Activated CD8-positive, alpha-beta memory T cell treated with anti-CD3 and anti-CD28 coated beads, Interleukin-2, amount 50 U/mL, for 24 hours (primary cell): ENCODE measurements around the gene CATSPERB.
"Not testable (repeated sequence)": the region's sequence is repeated elsewhere in the genome, so short reads cannot be mapped to it uniquely, and the experiment has no call there.

Experiments
- DNase-seq: peaks from one replicate; pipeline ENCODE4 v3.0.0-alpha.2; 2020; ENCODE audit errors: extremely low read depth

The CATSPERB gene

DNA sequence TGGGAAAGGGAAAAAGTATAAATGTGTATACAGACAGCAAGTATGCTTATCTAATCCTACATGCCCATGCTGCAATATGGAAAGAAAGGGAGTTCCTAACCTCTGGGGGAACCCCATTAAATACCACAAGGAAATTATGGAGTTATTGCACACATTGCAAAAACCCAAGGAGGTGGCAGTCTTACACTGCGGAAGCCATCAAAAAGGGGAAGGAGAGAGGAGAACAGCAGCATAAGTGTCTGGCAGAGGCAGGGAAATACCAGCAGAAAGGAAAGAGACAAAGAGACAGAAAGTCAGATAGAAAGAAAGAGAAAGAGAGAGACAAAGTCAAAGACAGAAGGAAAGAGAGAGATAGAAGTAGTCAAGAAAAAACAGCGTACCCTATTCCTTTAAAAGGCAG is 64.8 kb downstream of the CATSPERB start:
- not testable (repeated sequence) for DNase-seq

DNA sequence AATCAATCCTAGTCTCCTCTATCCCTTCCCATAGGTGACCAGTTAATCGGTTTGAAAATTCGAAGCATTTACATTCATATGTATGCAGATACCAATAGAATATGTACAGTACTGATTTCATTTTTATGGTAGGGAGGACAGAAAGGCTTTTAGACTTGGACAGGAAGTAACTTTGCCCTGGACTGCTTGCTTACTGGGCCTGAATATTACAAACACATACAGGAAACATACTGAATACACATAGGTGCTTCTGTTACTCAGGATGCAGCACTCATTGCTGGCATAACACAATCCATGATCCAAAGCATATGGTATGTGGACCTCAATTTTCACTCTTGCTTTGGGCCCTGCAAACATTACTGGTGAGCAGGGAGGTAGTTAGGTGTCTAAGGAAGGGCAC is 71.1 kb downstream of the CATSPERB start:
- no peak for DNase-seq

DNA sequence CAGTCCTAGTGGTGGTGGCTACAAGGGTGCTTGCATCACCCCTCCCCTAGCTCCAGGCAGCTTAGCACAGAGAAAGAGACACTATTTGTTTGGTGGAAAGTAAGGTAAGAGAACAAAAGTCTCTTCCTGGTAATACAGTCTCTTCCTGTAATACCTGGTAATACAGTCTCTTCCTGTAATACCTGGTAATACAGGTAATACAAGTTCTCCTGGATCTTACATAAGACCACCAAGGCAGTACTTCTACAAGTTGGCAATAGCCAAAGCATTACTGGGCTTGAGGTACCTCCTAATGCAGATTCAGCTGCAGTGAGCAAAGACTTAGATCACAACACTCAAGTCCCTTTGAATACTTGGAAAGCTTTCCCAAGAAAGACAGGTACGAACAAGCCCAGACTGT is 77.0 kb downstream of the CATSPERB start:
- DNase-seq = no peak

DNA sequence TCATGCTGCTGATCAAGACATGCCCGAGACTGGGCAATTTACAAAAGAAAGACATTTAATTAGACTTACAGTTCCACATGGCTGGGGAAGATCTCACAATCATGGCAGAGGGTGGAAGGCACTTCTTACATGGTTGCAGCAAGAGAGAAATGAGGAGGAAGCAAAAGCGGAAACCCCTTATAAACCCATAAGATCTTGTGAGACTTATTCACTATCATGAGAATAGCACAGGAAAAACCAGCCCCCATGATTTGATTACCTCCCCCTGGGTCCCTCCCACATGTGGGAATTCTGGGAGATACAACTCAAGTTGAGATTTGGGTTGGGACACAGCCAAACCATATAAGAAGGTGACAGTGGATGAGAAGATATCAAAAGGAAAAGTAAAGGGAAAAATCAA is 78.4 kb downstream of the CATSPERB start:
- DNase-seq = no peak

DNA sequence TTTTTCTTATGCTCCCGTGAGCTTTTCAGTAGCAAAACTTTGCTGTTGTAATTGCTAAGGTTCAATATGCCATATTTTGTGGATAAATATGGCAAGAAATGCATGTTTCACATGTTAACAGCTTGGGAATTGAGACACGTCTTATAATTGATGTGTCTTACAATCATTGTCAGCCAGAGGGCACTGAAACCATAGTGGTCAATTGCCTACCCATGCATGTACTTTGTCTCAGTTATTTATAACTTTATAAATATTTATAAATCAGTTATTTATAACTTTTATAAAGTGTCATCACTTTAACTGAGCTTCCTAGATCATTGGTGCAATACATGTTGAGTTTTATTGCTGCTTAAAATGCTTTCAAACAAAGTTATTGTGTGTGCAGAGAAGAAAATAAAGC is 82.0 kb downstream of the CATSPERB start:
- no peak for DNase-seq

DNA sequence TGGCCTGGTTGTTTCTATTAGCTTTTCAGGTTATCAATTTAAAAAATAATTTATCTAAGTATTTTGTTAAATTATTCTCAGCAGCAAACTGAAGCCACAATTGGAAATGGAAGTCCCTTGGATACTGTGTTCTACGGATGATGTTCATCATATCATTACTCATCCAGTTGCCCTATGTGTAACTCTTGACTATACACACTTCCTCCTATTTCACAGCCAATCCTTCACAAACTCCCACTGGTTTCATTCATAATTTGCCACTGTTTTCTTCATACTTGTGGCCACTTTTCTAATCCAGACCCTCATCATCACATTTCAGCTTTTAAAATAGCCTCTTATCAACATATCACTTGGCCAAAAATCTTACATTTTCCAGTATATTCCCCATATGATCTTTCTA is 84.0 kb downstream of the CATSPERB start:
- DNase-seq = no peak

DNA sequence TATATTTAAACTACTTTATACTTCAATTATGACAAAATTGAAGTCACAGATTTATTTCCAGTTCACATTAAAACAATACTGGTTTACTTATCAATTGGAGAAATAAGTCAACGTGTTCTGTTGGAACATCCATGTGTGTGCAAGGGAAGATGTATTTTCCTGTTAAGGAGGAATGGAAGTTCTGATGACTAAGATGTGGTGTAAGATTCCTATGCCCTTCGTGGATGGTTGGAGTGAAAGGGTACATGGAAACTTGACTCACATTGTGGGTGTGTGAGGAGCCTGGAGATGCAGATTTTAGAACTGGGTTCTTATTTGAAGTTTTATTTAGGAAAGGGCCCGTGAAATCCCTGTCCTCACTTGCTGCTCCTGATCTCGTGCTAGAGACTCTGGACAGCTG is 95.3 kb downstream of the CATSPERB start:
- DNase-seq = no peak

DNA sequence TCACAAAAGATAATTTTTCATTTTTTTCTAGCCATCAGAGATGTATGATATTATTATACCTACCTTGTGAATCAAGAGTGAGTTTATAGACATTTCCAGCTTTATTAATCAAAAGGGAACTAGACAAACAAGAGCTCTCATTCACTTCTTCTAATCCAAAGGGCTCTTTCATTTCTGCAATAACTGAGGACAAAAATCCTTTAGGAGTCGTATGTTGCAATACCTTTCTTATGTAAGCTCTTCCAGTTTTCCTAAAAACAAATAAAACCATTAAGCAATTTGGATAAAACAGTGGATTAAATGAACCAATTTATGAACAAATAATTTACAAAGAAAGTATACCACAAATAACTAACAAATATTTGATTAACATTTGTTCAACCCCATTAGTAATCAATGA is 107.1 kb downstream of the CATSPERB start:
- no peak for DNase-seq

DNA sequence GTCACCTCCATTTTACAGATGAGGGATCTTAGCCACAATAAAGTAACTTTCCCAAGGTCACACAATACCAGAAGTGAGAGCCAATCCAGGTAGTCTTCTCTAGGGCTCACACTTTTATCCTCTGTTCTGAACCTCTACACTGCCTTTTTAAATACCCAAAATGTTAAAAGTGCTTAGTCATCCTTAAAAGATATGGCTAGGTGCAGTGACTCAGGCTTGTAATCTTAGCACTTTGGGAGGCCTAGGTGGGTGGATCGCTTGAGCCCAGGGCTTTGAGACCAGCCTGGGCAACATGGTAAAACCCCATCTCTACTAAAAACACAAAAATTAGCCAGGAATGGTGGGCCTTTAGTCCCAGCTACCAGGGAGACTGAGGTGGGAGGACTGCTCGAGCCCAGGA is 117.7 kb downstream of the CATSPERB start:
- no peak for DNase-seq

DNA sequence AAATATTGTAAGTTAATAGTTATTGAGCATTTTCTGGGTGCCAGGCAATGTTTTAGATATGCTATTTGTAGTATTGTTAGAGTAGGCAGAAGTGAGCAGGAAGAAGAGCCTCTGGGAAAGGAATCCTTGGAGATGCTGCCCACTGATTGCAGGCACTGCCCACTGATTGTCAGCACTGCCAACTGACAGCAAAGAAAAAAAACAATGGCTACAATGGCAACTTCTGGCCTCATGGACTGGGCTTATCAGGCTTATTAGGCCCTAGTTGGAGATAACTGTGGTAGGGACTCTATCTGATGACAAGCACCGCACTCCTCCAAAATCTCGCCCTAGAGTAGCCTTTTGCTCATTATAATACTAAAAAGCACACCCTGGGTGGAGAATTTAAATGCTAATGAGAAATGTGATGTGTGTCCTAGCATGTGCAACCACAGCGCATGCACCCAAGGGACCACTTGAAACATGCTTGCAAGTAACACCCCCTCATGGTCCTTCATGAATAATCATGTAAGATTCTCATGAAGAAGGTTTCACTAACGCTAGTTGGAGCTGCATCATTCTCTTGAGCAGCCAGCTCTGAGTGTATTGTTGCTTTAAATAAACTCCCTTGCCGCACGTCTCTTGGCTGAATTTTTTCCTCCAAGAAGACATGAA is 118.3 kb downstream of the CATSPERB start:
- DNase-seq = no peak

DNA sequence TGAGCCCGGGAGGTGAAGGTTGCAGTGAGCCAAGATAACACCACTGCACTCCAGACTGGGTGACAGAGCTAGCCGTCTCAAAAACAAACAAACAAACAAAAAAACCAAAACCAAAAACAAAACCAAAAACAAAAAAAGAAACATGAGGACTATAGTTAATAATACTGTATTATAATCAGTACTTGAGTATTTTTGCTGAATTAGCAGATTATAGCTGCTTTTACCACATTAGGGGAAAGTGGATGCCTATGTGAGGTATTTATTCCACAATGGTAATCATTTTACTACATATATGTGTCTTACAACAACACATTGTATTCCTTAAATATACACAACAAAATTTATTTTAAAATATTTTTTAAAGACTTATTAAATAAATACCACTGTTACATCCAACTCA is 120.4 kb downstream of the CATSPERB start:
- no peak for DNase-seq

DNA sequence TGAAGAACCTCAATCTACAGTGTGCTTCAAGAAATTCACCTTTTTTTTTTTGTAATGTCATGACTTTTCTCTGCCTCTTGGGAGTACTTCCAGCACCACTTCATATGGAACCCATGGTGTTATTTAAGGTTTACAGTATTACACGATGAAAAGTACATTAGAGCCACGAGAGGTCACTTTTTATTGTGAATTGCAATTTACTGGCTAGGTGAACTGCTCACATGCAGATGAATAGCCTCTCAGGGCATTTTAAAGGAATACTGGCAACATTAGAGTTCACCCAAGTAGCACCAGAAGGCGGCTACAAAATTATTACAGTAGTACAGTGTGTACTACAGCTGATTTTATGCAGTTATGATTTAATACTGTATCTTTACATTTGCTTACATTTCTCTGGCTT is 122.7 kb downstream of the CATSPERB start:
- no peak for DNase-seq

DNA sequence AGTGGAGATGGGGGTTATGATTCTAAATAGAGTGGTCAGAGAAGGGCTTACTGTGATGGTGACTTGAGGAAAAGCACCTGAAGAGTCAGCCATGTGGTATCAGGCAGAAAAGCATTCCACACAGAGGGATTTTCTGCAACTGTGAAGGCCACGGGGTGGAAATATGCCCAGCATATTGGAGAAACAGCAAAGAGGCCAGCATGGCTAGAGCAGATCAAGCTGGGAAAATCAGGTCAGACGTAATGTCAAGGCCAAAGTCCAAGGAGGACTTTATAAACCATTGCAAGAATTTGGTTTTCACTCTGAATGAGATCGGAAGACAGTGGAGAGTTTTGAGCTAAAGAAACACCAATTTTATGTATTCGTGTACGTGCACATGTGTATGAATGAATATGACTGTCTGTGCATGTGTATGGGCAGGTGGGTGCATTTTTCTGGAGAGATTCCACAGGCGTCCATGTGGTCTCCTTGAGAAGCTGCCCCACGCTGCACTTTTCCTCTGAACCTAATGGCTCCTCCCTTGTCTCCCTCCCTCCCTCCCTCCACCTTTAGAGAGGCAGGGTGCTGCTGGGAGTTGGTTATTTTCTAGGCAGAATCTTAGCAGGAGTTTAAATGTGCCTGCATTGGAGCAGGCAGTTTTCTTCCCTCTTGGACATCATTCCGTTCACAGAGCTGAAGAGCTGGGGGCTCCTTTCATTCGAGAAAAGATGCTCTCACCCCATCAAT is 124.4 kb downstream of the CATSPERB start:
- no peak for DNase-seq

DNA sequence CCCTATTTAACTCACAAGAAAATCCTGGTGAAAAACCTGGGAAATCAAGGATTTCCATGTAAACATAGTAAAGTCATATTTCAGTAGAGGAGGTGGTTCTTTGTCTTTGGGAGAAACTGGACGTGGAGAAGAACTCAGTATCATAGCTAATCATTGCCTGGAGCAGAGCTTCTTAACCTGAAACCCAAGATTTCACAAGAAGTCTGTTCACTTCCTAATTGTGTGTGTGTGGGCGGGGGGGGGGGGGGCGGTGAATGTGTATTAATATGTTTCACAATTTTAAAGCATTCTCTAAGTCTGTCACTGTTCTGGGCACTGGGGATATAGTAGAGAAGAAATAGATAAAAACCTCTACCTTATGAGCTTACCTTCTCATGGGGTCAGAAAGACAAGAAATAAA is 125.0 kb downstream of the CATSPERB start:
- no peak for DNase-seq

DNA sequence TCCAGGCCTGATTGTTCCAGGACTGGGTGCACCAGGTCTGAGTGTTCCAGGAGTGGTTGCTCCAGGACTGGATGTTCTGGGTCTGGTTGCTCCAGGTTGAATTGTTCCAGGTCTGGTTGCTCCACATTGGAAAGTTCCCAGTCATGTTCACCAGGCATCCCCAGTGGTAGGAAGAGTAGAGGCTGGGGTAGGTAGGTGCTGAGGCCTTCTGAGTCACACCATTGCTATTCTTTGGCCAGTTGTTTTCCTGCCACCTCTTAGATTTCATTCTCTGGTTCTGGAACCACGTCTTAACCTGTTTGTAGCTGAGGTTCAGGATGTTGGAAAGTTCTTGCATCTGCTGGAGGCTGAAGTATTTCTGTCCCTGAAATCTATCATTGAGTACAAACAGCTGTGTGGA is 127.3 kb downstream of the CATSPERB start:
- not testable (repeated sequence) for DNase-seq

DNA sequence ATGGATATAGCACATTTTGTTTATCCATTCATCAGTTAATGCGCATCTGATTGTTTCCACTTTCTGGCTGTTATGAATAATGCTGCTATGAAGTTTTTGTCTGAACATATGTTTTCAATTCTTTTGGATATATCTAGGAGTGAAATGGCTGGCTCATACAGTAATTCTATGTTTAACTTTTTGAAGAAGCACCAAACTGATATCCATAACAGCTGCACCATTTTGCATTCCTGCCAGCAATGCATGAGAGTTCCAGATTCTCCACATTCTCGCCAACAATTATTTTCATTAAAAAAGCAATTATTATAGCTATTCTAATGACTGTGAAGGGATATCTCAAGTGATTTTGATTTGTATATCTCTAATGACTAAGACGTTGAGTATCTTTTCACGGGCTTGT is 131.9 kb downstream of the CATSPERB start:
- DNase-seq = no peak

DNA sequence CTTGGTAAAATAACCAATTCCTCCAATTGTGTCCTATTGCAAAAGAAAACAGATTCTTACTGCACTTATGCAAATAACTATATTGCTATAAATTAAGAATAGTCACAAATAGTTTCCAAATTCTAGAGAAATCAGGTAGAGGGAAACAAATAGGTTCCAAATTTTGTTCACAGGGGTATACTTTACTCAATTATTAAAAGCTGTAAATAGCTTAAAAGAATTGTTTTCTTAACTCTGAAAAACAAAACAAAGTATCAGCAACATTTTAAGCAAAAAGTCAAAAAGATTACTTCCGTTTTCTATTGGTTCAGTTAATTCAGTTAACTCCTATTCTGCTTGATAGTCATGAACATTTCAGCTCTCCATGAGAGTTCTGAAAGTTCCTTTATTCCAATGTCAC is 136.2 kb downstream of the CATSPERB start:
- no peak for DNase-seq

DNA sequence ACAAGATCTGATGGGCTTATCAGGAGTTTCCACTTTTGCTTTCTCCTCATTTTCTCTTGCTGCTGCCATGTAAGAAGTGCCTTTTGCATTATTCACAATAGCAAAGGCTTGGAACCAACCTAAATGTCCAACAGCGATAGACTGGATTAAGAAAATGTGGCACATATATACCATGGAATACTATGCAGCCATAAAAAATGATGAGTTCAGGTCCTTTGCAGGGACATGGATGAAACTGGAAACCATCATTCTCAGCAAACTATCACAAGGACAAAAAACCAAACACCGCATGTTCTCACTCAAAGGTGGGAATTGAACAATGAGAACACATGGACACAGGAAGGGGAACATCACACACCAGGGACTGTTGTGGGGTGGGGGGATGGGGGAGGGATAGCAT is 137.9 kb downstream of the CATSPERB start:
- DNase-seq = not testable (repeated sequence)

DNA sequence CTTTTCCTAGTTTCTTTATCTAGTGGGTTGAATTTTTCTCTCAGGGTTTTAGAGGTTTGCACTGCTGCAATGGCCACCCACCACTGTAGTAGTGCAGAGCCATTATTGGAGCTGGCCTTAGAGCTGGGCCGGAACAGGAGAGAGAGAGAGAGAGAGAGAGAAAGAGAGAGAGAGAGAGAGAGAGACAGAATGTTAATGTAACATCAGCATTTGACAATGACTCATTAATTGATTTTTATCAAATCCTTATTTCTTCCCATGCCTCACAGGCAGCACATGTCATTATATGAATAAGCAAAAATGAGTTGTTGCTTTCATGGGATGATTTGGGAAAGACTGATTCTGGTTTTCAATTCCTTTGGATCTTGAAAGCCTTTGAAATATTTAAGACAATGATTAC is 145.5 kb downstream of the CATSPERB start:
- no peak for DNase-seq

DNA sequence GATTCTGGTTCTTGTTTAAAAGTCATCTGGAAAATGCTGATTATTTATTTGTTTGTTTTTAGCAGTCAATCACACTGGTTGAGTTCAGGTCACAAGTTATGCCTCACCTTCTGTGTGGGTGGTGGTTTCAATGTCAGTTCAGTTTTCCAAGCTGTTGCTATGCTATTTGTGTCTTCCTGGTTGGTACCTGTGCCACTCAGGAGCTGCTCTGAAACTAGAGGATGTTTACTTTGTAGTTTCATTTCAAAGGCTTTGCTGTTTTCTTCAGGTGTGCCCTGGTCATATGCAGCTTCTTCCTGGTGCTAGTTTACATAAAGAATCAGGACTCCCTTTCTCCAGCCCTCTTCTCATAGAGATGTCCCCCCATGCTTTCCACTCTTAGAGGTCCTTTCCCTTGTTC is 146.0 kb downstream of the CATSPERB start:
- DNase-seq = no peak

DNA sequence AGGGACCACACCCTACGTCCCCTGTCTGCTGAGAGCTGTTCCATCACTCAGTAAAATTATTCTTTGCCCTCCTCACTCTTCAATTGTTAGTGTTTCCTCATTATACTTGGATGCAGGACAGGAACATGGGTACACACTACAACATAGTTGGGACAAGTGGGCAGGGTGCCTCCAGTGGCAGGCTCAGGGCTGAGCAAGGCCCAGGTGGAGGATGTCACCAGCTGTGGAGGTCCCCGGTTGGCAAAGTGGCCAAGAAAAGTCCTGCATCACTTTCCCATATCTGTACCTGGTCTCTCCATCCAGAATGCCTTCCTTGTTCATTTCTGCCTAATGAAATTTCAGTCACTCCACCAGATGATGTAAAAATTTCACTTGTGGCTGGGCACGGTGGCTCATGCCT is 149.1 kb downstream of the CATSPERB start:
- DNase-seq = no peak

DNA sequence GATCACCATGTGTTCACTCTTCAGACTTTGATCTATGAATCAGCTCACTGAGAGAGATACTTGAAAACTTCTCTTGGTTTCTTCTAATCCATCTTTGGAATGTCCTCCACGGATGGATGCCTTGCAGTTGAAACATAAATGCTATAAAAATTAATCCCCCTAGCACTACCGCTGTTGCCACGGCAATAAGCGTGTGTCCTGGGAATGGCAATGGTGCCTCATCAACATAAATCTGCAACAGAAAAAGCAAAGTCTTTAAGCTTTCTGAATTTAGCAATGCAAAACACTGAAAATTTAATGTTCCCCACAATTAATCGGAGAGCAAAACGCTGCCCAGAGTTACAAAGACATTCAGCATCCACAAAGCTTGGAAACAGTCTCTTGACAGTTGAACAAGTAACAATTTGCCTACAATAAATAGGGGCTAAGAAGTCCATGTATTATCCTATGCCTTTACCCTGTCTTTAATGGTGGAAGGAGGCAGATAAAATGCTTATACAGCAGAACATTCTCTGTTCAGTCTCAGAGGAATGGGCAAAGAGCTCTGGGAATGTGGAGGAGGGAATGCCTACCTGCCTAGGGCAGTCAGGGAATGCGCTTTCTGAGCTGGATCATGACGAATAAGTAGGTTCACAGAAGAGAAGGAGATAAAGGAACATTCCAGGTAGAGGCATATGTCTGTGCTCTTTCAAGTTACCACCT is 150.9 kb downstream of the CATSPERB start:
- DNase-seq = no peak

DNA sequence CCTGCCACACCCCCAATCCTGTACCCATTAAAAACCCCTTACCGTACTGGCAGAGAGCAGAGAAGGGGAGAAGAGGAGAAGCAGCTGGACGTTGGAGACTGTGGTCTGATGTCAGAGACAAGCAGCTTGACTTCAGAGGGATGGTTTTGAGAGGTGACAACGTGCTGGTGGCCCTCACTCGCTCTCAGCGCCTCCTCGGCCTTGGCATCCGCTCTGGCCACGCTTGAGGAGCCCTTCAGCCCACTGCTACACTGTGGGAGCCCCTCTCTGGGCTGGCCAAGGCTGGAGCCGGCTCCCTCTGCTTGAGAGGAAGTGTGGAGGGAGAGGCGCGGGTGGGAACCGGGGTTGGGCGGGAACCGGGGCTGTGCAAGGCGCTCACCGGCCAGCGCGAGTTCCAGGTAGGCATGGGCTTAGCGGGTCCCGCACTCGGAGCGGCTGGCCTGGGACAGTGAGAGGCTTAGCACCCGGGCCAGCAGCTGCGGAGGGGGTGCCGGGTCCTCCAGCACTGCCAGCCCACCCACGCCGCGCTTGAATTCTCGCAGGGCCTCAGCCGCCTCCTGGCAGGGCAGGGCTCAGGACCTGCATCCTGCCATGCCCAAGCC is 154.2 kb downstream of the CATSPERB start:
- DNase-seq = no peak
